Measurements from ENCODE around the gene TNFRSF8. TPM values are rescaled to one million over a fixed set of nuclear protein-coding genes. Genes with fewer than 3 reads are reported as not detected.

TNFRSF8 gene
- total and polyA plus RNA-seq, 9 of the 15 experiments (the other 6 are each of a cell fraction or from before 2014, with no cell fraction given), result 3.5 to 38.4 (median 17.1) TPM

GRCh38 chr1:12167493-12168429 lies 104.7 kb downstream of the TNFRSF8 start (continued):
- TF ChIP-seq GTF3C2 (IDR thresholded peaks at IDR 0.05; ENCODE audit: borderline replicate concordance, extremely low read depth, insufficient read length) (no peak), BMI1 (IDR thresholded peaks at IDR 0.05; ENCODE audit: low read length) (no peak), NFIC (IDR thresholded peaks at IDR 0.05) (peak; percentile 64), BCL6 (CRISPR knock-in tag; IDR thresholded peaks at IDR 0.05) (no peak), USF2 (CRISPR knock-in tag; IDR thresholded peaks at IDR 0.05) (peak; percentile 1; the same call in 1 of the 2 replicates), KDM5B (IDR thresholded peaks at IDR 0.05; ENCODE audit: insufficient replicate concordance, low read depth, low read length) (peak; percentile 15), ZSCAN29 (IDR thresholded peaks at IDR 0.05) (no peak), ZBTB34 (CRISPR knock-in tag; IDR thresholded peaks at IDR 0.05) (peak; percentile 74), E2F6 (IDR thresholded peaks at IDR 0.05; ENCODE audit: borderline replicate concordance in 1 of 2, extremely low read depth in 1 of 2, insufficient read depth in 1 of 2, insufficient read length in 1 of 2, low read depth in 1 of 2, low read length in 1 of 2, poor library complexity in 1 of 2, severe bottlenecking in 1 of 2) (peak in 1 of 2 experiments; percentile 45), ZNF174 (CRISPR knock-in tag; IDR thresholded peaks at IDR 0.05) (no peak), GTF2E2 (tag; IDR thresholded peaks at IDR 0.05) (no peak), TEAD4 (IDR thresholded peaks at IDR 0.05; ENCODE audit: low read length) (peak; percentile 81), TEAD4 (CRISPR knock-in tag; IDR thresholded peaks at IDR 0.05; ENCODE audit: borderline replicate concordance) (no peak), MLLT1 (IDR thresholded peaks at IDR 0.05) (0 out of 4 replicates have a peak, but pooled peaks of 1 of the 2 experiments have one; percentile 4), PHB2 (IDR thresholded peaks at IDR 0.05; ENCODE audit: low read depth) (peak; percentile 24; the same call in 1 of the 2 replicates), TGIF2 (CRISPR knock-in tag; IDR thresholded peaks at IDR 0.05) (no peak), THAP7 (CRISPR knock-in tag; IDR thresholded peaks at IDR 0.05) (no peak), EP300 (IDR thresholded peaks at IDR 0.05; ENCODE audit: low read length) (peak; percentile 59; the same call in 1 of the 2 replicates)
